ENCODE data around the gene NRG3.

NRG3 gene

DNA sequence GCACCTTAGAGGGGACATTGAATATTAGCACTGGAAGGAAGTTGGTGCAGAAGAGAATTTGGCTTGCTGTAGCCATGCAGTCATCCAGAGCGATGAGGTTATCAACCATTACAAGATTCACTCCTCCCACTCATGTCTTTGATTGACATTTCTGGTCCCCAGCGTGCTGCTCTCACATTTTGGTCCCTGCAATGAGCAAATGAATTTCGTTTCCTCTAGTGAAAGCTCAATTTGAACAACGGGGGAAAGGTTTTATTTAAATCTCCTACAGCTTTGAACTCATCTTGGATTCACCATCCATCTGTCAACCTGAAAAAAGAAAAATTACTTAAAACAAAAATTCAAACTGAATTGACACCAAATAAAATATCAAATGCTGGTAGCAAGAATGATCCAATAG is 975.2 kb downstream of the NRG3 start:
- TF ChIP-seq GLIS3 (CRISPR knock-in tag; IDR thresholded peaks at IDR 0.05) (no peak), OSR1 (CRISPR knock-in tag; IDR thresholded peaks at IDR 0.05) (no peak), BACH2 (CRISPR knock-in tag; IDR thresholded peaks at IDR 0.05; ENCODE audit: borderline replicate concordance) (no peak), PPARA (CRISPR knock-in tag; IDR thresholded peaks at IDR 0.05; ENCODE audit: borderline replicate concordance) (no peak), ZC3H10 (CRISPR knock-in tag; IDR thresholded peaks at IDR 0.05) (no peak), SNAI2 (CRISPR knock-in tag; IDR thresholded peaks at IDR 0.05) (no peak), ZNF70 (CRISPR knock-in tag; IDR thresholded peaks at IDR 0.05) (no peak), ZFP30 (CRISPR knock-in tag; IDR thresholded peaks at IDR 0.05) (no peak), TCF4 (CRISPR knock-in tag; IDR thresholded peaks at IDR 0.05; ENCODE audit: borderline replicate concordance) (no peak), TOX (CRISPR knock-in tag; IDR thresholded peaks at IDR 0.05; ENCODE audit: borderline replicate concordance) (no peak), CSDC2 (CRISPR knock-in tag; IDR thresholded peaks at IDR 0.05) (no peak), ZNF565 (CRISPR knock-in tag; conservative IDR thresholded peaks at IDR 0.05; ENCODE audit: low read depth) (no peak)
- TF ChIP-seq, protein P1, sequence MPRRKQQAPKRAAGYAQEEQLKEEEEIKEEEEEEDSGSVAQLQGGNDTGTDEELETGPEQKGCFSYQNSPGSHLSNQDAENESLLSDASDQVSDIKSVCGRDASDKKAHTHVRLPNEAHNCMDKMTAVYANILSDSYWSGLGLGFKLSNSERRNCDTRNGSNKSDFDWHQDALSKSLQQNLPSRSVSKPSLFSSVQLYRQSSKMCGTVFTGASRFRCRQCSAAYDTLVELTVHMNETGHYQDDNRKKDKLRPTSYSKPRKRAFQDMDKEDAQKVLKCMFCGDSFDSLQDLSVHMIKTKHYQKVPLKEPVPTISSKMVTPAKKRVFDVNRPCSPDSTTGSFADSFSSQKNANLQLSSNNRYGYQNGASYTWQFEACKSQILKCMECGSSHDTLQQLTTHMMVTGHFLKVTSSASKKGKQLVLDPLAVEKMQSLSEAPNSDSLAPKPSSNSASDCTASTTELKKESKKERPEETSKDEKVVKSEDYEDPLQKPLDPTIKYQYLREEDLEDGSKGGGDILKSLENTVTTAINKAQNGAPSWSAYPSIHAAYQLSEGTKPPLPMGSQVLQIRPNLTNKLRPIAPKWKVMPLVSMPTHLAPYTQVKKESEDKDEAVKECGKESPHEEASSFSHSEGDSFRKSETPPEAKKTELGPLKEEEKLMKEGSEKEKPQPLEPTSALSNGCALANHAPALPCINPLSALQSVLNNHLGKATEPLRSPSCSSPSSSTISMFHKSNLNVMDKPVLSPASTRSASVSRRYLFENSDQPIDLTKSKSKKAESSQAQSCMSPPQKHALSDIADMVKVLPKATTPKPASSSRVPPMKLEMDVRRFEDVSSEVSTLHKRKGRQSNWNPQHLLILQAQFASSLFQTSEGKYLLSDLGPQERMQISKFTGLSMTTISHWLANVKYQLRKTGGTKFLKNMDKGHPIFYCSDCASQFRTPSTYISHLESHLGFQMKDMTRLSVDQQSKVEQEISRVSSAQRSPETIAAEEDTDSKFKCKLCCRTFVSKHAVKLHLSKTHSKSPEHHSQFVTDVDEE (CRISPR knock-in tag; IDR thresholded peaks at IDR 0.05), result no peak
- TF ChIP-seq, protein P2, sequence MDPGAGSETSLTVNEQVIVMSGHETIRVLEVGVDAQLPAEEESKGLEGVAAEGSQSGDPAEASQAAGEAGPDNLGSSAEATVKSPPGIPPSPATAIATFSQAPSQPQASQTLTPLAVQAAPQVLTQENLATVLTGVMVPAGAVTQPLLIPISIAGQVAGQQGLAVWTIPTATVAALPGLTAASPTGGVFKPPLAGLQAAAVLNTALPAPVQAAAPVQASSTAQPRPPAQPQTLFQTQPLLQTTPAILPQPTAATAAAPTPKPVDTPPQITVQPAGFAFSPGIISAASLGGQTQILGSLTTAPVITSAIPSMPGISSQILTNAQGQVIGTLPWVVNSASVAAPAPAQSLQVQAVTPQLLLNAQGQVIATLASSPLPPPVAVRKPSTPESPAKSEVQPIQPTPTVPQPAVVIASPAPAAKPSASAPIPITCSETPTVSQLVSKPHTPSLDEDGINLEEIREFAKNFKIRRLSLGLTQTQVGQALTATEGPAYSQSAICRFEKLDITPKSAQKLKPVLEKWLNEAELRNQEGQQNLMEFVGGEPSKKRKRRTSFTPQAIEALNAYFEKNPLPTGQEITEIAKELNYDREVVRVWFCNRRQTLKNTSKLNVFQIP (CRISPR knock-in tag; IDR thresholded peaks at IDR 0.05; ENCODE audit: borderline replicate concordance, low read depth), result no peak
- TF ChIP-seq, protein P3, sequence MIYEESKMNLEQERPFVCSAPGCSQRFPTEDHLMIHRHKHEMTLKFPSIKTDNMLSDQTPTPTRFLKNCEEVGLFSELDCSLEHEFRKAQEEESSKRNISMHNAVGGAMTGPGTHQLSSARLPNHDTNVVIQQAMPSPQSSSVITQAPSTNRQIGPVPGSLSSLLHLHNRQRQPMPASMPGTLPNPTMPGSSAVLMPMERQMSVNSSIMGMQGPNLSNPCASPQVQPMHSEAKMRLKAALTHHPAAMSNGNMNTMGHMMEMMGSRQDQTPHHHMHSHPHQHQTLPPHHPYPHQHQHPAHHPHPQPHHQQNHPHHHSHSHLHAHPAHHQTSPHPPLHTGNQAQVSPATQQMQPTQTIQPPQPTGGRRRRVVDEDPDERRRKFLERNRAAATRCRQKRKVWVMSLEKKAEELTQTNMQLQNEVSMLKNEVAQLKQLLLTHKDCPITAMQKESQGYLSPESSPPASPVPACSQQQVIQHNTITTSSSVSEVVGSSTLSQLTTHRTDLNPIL (CRISPR knock-in tag; IDR thresholded peaks at IDR 0.05; ENCODE audit: low read depth), result no peak
- no peak for ATAC-seq

DNA sequence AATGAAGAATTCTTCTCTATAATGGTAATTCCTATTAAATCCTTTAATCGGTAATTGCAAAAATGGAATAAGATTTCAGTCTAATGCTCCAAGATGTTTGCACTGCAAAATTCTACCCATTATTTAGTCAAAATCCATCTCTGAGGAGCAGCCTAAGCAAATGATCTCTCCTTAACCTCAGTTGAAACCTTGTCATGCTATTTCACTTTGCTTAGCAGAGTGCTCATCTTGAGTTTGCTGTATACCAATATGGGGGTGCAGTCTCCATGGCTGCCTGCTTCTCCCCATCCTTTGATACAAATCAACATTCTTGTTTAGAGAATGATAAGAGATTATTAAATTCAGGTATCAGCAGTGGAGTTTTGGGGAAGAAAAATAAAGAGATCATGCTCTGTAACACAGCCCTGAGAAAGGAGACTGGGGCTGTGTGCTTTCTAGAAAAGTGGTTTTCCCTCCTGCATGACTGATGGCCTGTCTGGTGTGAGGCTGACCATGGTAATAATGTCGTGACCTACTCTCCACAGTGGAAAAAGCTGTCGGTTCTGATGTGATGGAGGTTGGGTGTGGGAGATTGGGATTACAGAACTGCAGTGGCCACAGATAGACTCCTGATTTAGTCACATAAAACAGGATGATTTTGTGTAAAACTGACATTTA is 982.1 kb downstream of the NRG3 start:
- no peak for TF ChIP-seq PPARA (CRISPR knock-in tag; IDR thresholded peaks at IDR 0.05; ENCODE audit: borderline replicate concordance)
- TF ChIP-seq OSR1 (CRISPR knock-in tag; IDR thresholded peaks at IDR 0.05), result no peak
- TF ChIP-seq, protein P4, sequence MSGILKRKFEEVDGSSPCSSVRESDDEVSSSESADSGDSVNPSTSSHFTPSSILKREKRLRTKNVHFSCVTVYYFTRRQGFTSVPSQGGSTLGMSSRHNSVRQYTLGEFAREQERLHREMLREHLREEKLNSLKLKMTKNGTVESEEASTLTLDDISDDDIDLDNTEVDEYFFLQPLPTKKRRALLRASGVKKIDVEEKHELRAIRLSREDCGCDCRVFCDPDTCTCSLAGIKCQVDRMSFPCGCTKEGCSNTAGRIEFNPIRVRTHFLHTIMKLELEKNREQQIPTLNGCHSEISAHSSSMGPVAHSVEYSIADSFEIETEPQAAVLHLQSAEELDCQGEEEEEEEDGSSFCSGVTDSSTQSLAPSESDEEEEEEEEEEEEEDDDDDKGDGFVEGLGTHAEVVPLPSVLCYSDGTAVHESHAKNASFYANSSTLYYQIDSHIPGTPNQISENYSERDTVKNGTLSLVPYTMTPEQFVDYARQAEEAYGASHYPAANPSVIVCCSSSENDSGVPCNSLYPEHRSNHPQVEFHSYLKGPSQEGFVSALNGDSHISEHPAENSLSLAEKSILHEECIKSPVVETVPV (CRISPR knock-in tag; IDR thresholded peaks at IDR 0.05), result no peak
- no peak for ATAC-seq

DNA sequence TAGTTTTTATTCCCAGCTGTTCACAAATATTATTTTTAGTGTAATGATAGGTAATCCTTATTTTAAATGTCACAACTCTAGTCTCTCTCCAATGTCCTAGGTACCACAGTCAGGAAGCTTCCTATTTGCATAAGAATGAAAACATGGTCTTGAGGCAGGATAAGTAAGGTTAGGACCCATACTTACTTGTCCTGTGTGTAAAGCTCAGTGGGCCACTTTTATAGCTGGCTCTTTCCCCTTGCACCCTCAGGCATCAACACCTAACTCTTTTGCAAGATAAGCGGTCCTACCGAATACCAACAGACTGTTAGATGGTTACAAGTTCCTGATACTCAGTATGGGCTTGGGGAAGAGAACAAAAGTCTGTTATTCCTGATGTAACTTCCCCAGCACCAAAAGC is 986.9 kb downstream of the NRG3 start:
- no peak for ATAC-seq
- TF ChIP-seq BACH2 (CRISPR knock-in tag; IDR thresholded peaks at IDR 0.05; ENCODE audit: borderline replicate concordance) (no peak), TCF4 (CRISPR knock-in tag; IDR thresholded peaks at IDR 0.05; ENCODE audit: borderline replicate concordance) (no peak), ARNTL (CRISPR knock-in tag; IDR thresholded peaks at IDR 0.05; ENCODE audit: borderline replicate concordance, low read depth) (no peak)
- TF ChIP-seq, protein P1 (CRISPR knock-in tag; IDR thresholded peaks at IDR 0.05), result no peak
- TF ChIP-seq, protein P2 (CRISPR knock-in tag; IDR thresholded peaks at IDR 0.05; ENCODE audit: borderline replicate concordance, low read depth), result no peak
